Tibial nerve (tissue), 4 donors: ENCODE data around the gene MYB. TPM values are rescaled to one million over a fixed set of nuclear protein-coding genes. Genes with fewer than 3 reads are reported as not detected.

Experiments
- DNase-seq, 2 donors: peaks; one replicate each; pipeline ENCODE4 v3.0.0-alpha.2; 2019; ENCODE audit warnings: low spot score in 2 of 2
- H3K27ac ChIP-seq, 4 donors: fragments of 200-600 bp; sonication (generic) in 3 of 4; one replicate each; pipeline ENCODE4 v1.5.1; 2017 to 2019; ENCODE audit warnings: mild to moderate bottlenecking in 1 of 4
- H3K27me3 ChIP-seq, 2 donors: fragments of 200-600 bp; sonication (generic) in 1 of 2; one replicate each; pipeline versions ENCODE4 v1.5.1 to v1.6.0; 2017 to 2019
- H3K36me3 ChIP-seq, 3 donors: fragments of 200-600 bp; sonication (generic); one replicate each; pipeline ENCODE4 v1.5.1; 2018 to 2019
- H3K4me1 ChIP-seq, 4 donors: fragments of 200-600 bp; sonication (generic) in 3 of 4; one replicate each; pipeline ENCODE4 v1.5.1; 2017 to 2019
- H3K4me3 ChIP-seq, 4 donors: fragments of 200-600 bp; sonication (generic) in 3 of 4; one replicate each; pipeline ENCODE4 v1.5.1; 2017 to 2019; ENCODE audit warnings: mild to moderate bottlenecking in 1 of 4, moderate library complexity in 1 of 4
- H3K9me3 ChIP-seq, 4 donors: fragments of 200-600 bp; sonication (generic) in 3 of 4; one replicate each; pipeline ENCODE4 v1.5.1; 2017 to 2019
- EP300 ChIP-seq, 2 donors: sonication (generic); formaldehyde crosslinking; IDR thresholded peaks; one replicate each; pipeline ENCODE4 v1.6.1; 2017; ENCODE audit warnings: antibody characterized with exemption in 2 of 2, mild to moderate bottlenecking in 1 of 2
- POLR2A ChIP-seq, 2 donors: fragments of 450-650 bp; IDR thresholded peaks; one replicate each; pipeline ENCODE4 v1.6.1; 2017; ENCODE audit warnings: antibody characterized with exemption in 2 of 2, mild to moderate bottlenecking in 2 of 2, moderate library complexity in 2 of 2
- WGBS, 2 donors: methylation state at CpG; one replicate each; pipeline ENCODE4 v1.1.5; 2018; 5-methylcytosine and 5-hydroxymethylcytosine counted together
- total RNA-seq, 4 donors: library from RNA; depleted of rRNA; stranded (reverse); fragments of >200 nt; gene quantifications; one replicate each; pipeline ENCODE4 v1.1.0, GENCODE V29; 2016
- TF ChIP-seq, protein P1 (sequence below), 5 experiments: fragments of 200-600 bp in 3 of 5; fragments of 450-650 bp in 2 of 5; sonication (generic) in 3 of 5; IDR thresholded peaks; one replicate each; pipeline ENCODE4 v1.5.1; 2016 to 2019; ENCODE audit warnings: antibody characterized with exemption in 5 of 5, mild to moderate bottlenecking in 3 of 5, moderate library complexity in 2 of 5

The MYB gene
- total RNA-seq, 4 donors from 2014 or later, result 0.63 to 1.2 (median 0.83) TPM

DNA sequence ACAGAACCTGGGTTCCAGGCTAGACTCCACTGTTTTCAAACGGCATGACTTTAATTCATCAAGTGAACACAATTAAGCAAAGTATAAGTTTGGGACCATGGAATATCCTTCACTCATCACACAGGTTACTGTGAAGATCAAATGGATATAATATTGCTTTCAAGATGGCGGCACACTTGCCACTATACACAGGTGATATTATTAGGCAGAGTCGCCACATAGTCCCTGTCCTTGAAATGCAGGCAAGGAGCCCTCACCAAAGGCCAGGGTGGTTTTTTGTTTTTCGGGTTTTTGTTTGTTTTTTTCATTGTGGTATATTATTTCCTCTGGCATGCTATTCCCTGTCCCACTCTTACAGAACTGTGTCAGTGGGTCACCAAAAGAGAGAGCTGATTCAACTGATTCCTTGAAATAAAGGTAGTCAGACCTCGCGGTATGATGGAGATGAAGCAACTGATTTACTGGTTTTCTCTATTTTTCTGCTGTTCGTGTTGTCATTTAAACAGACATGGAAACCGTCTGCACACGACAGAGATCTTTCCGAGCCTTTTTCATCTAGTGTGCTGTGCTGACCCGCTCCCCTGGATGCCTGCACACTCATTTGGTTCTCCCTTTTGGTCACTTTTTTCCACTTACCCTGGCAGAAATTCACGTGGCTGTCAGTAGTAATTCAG is 29.7 kb downstream of the MYB start:
- TF ChIP-seq, protein P1, sequence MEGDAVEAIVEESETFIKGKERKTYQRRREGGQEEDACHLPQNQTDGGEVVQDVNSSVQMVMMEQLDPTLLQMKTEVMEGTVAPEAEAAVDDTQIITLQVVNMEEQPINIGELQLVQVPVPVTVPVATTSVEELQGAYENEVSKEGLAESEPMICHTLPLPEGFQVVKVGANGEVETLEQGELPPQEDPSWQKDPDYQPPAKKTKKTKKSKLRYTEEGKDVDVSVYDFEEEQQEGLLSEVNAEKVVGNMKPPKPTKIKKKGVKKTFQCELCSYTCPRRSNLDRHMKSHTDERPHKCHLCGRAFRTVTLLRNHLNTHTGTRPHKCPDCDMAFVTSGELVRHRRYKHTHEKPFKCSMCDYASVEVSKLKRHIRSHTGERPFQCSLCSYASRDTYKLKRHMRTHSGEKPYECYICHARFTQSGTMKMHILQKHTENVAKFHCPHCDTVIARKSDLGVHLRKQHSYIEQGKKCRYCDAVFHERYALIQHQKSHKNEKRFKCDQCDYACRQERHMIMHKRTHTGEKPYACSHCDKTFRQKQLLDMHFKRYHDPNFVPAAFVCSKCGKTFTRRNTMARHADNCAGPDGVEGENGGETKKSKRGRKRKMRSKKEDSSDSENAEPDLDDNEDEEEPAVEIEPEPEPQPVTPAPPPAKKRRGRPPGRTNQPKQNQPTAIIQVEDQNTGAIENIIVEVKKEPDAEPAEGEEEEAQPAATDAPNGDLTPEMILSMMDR (IDR thresholded peaks at IDR 0.05), result no peak
- TF ChIP-seq EP300 (IDR thresholded peaks at IDR 0.05), result no peak
- TF ChIP-seq POLR2A (IDR thresholded peaks at IDR 0.05), result no peak
- WGBS, 2 donors, result 91% methylated on average over 12 of the region's 12 CpGs
- DNase-seq, result no peak
- Histone ChIP-seq H3K9me3 (no peaks in the 10 kb centered on the region), H3K4me3 (no peak overlapping the region), H3K36me3 (no peaks in the 10 kb centered on the region), H3K4me1 (no peaks in the 10 kb centered on the region), H3K27me3 (no peaks in the 10 kb centered on the region), H3K27ac (no peak overlapping the region)

- H3K4me3 ChIP-seq, result no peak overlapping the region
Observed at GRCh38 chr6:135211306-135211702, 30.2 kb downstream of the MYB start.

DNA sequence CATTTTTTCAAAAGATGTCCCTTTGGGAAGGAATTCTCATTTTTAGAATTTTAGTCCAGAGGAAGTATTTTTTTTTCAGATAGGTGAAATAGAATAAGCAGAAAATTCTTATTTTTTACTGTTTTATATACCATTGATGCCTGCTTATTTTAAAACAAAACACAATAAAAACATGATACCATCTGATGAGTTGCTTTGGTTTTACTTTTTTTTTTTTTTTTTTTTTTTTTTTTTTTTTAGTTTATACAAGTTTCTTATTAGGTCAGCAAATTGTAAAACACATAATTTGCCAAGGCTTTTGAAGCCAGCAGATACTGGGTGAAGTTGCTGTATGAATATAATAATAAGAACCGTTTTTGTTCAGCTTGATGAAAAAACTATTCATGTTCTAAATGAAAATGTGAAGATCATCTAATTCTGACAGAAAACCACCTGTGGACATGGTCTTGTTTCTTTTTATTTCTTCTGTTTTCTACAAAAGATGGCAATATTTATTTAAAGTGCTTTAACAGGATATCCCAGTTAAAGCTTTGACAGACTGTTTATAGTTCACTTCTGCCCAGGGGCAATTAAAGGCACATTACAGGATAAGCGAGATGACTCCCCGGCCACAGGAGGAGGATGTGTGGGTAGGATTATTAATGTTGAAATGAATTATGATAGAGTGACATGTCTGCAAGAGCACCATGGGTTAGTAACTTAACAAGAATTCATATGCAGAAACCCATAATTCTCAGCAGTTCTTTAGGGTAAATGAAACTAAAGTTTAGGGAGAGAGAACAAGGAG is 31.1 kb downstream of the MYB start:
- H3K4me3 ChIP-seq, result no peak overlapping the region
- H3K4me1 ChIP-seq, result no peaks in the 10 kb centered on the region
- no peak for TF ChIP-seq EP300 (IDR thresholded peaks at IDR 0.05)
- TF ChIP-seq POLR2A (IDR thresholded peaks at IDR 0.05), result no peak
- TF ChIP-seq, protein P1 (IDR thresholded peaks at IDR 0.05), result no peak
- H3K27ac ChIP-seq, result no peak overlapping the region
- no peaks in the 10 kb centered on the region for H3K36me3 ChIP-seq
- no peak for DNase-seq
- H3K9me3 ChIP-seq, result no peaks in the 10 kb centered on the region
- no peaks in the 10 kb centered on the region for H3K27me3 ChIP-seq
- WGBS, 2 donors, result 50 to 57% methylated on average over 3 of the region's 3 CpGs

More at GRCh38 chr6:135211306-135211702, 30.2 kb downstream of the MYB start:
- Histone ChIP-seq H3K9me3 (no peaks in the 10 kb centered on the region), H3K4me1 (no peaks in the 10 kb centered on the region), H3K36me3 (no peaks in the 10 kb centered on the region), H3K27ac (no peak overlapping the region), H3K27me3 (no peaks in the 10 kb centered on the region)
- no peak for DNase-seq
- WGBS, 2 donors, result 90 to 93% methylated on average over 2 of the region's 2 CpGs
- no peak for TF ChIP-seq EP300 (IDR thresholded peaks at IDR 0.05)
- no peak for TF ChIP-seq POLR2A (IDR thresholded peaks at IDR 0.05)
- TF ChIP-seq, protein P1 (IDR thresholded peaks at IDR 0.05), result no peak

DNA sequence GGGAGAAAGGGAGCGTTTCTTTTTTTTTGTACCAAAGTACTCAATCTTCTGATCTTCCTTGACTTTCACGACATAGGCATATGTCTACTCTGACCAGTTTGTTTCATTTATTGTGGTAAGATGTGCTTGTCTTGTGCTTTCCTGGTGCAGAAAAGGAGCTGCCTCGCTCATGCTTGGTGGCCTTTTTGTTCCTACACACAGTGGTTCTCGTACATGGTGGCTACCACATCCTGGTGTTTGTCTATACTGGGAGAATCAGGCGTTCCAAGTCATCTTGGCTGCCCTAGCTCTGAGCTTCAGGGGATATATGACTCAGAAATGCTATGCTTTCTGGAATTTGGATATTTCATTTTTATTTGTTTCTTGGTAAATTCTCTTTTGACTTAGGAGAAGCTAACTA is 31.8 kb downstream of the MYB start:
- WGBS, 2 donors, result 89 to 92% methylated on average over 5 of the region's 5 CpGs
- TF ChIP-seq POLR2A (IDR thresholded peaks at IDR 0.05) (no peak), EP300 (IDR thresholded peaks at IDR 0.05) (no peak)
- TF ChIP-seq, protein P1 (IDR thresholded peaks at IDR 0.05), result no peak
- Histone ChIP-seq H3K36me3 (no peaks in the 10 kb centered on the region), H3K4me3 (no peak overlapping the region), H3K27ac (no peak overlapping the region), H3K27me3 (no peaks in the 10 kb centered on the region), H3K9me3 (no peaks in the 10 kb centered on the region), H3K4me1 (no peaks in the 10 kb centered on the region)
- DNase-seq, result no peak

DNA sequence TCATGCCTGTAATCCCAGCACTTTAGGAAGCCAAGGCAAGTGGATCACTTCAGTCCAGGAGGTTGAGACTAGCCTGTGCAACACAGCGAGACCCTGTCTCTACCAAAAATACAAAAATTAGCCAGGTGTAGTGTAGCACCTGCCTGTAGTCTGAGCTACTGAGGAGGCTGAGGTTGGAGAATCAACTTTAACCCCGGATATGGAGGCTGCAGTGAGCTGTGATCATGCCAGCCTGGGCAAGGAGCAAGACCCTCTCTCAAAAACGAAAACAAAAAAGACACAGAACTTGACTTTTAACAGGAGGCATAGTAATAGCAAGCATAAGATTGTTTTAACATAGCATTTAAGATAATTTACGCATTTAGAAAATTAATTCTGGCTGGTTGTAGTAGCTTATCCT is 32.5 kb downstream of the MYB start:
- no peak for DNase-seq
- H3K4me1 ChIP-seq, result no peaks in the 10 kb centered on the region

More for the DNA sequence above, 32.5 kb downstream of the MYB start:
- H3K9me3 ChIP-seq, result no peaks in the 10 kb centered on the region
- no peaks in the 10 kb centered on the region for H3K27me3 ChIP-seq
- H3K36me3 ChIP-seq, result no peaks in the 10 kb centered on the region
- WGBS, 2 donors, result 84 to 100% methylated on average over 4 of the region's 4 CpGs
- H3K4me3 ChIP-seq, result no peak overlapping the region
- H3K27ac ChIP-seq, result no peak overlapping the region
- TF ChIP-seq EP300 (IDR thresholded peaks at IDR 0.05), result no peak
- no peak for TF ChIP-seq POLR2A (IDR thresholded peaks at IDR 0.05)
- TF ChIP-seq, protein P1 (IDR thresholded peaks at IDR 0.05), result no peak
